ENCODE results near the gene SCAF1.

DNA sequence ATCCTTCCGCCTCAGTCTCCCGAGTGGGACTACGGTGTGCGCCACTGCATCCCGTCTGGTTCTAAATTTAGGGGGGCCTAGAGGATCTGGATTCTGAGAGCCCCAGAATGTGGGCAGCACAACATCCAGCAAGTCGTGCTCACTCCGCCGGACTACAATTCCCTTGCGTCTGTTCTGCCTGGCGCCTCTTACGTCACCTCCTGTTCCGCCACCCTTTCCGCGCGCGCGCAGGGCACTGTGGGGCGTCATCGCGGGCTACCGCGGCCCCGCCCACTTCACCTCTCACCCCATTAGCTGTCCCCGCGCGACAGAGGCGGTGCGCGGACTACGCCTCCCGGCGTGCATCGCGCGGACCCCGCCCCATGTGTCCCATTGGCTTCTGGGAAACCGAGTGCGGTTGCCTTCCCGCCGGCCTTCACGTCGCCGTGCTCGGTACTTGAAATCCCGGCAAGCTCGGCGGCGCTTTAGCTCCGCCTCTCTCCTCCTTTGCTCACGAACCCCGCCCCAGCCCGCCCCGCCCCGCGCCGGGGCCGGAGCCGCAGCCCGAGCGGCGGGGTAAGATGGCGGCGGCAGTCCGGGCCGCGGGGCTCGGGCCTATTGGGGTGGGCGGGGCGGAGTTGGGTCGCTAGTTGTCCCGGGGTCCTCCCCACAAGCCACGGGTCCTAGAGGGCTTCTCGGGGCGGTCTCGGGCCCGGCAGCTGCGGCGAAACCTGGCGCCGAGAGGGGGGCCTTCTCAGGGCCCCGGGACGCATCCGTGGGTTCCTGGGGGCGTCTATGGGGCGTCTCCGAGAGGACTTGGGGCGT lies at the start of gene SCAF1:
- TF ChIP-seq CTCF (IDR thresholded peaks at IDR 0.05; ENCODE audit: low read length): no peak
- TF ChIP-seq EZH2 (optimal IDR thresholded peaks at IDR 0.05; ENCODE audit: low read depth, low read length): no peak
- TF ChIP-seq EZH2phosphoT487 (IDR thresholded peaks at IDR 0.05; ENCODE audit: low read length): no peak

Data from MM.1S (cell line).